Measurements from ENCODE around the gene PPP2R5E.

The PPP2R5E gene

GRCh38 chr14:63421919-63422318, 121.3 kb downstream of the PPP2R5E start:
- Mint-ChIP-seq H3K9me3 (no peaks in the 10 kb centered on the region), H3K27ac (no peak overlapping the region), H3K4me3 (no peak overlapping the region), H3K27me3 (ENCODE audit: low read depth) (no peaks in the 10 kb centered on the region), H3K36me3 (ENCODE audit: low read depth) (peaks cover 12% of the 10 kb centered on the region), H3K4me1 (ENCODE audit: low read depth) (peaks cover 2% of the 10 kb centered on the region)
- no peak for DNase-seq (ENCODE audit: low spot score)

GRCh38 chr14:63421226-63421625, 122.0 kb downstream of the PPP2R5E start:
- Mint-ChIP-seq H3K27ac (no peak overlapping the region), H3K4me3 (no peak overlapping the region), H3K4me1 (ENCODE audit: low read depth) (peaks cover 2% of the 10 kb centered on the region), H3K36me3 (ENCODE audit: low read depth) (peaks cover 12% of the 10 kb centered on the region), H3K27me3 (ENCODE audit: low read depth) (no peaks in the 10 kb centered on the region), H3K9me3 (no peaks in the 10 kb centered on the region)
- DNase-seq (ENCODE audit: low spot score) = no peak

DNA sequence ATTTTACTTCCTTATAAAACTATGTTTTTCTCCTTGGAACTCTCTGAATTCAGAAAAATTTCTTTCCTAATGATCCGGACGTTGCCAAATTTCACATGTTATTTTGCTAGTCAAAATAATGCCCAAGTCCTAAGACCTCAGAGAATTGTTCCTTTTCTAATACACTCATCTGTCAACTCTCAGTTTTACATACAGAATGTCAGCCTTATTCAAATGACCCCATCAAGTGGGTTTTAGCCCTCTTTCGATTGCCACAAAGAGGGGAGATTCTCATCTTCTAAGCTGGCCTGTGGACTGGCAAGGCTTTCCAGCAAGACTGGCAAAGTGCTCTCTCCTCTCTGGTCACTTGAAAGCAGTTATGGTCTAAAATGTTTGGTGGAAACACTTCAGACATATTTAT, 125.2 kb downstream of the PPP2R5E start:
- no peaks in the 10 kb centered on the region for H3K4me1 Mint-ChIP-seq (ENCODE audit: low read depth)
- no peak overlapping the region for H3K27ac Mint-ChIP-seq
- no peak for DNase-seq (ENCODE audit: low spot score)
- no peaks in the 10 kb centered on the region for H3K27me3 Mint-ChIP-seq (ENCODE audit: low read depth)
- no peak overlapping the region for H3K4me3 Mint-ChIP-seq
- peaks cover 14% of the 10 kb centered on the region for H3K36me3 Mint-ChIP-seq (ENCODE audit: low read depth)
- H3K9me3 Mint-ChIP-seq = no peaks in the 10 kb centered on the region

DNA sequence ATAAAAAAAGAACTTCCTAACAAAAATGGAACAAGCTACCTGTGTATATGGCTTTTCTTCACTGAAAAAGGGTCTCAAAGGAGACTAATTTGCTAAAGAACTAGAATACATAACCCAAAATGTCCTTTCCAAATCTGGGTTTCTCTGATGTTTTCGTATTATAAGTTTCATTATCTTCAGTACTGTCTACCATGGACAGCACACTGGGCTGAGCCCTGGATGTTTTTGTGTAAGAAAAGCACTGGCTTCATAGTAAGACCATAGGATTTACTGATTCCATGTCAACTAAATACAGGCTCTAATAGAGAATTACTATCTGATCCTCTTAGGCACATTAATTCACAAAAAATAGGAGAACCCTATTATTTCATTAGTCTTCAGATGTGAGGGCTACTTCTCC, 130.2 kb downstream of the PPP2R5E start:
- Mint-ChIP-seq H3K27me3 (ENCODE audit: low read depth) (no peaks in the 10 kb centered on the region), H3K9me3 (no peaks in the 10 kb centered on the region), H3K4me3 (no peak overlapping the region), H3K27ac (no peak overlapping the region), H3K36me3 (ENCODE audit: low read depth) (peaks cover 14% of the 10 kb centered on the region), H3K4me1 (ENCODE audit: low read depth) (no peaks in the 10 kb centered on the region)
- DNase-seq (ENCODE audit: low spot score) = no peak

- Mint-ChIP-seq H3K4me3 (no peak overlapping the region), H3K27me3 (ENCODE audit: low read depth) (no peaks in the 10 kb centered on the region), H3K9me3 (no peaks in the 10 kb centered on the region), H3K27ac (no peak overlapping the region), H3K4me1 (ENCODE audit: low read depth) (peaks cover 14% of the 10 kb centered on the region), H3K36me3 (ENCODE audit: low read depth) (peaks cover 19% of the 10 kb centered on the region)
- no peak for DNase-seq (ENCODE audit: low spot score)
These were observed 136.8 kb downstream of the PPP2R5E start for GRCh38 chr14:63406333-63406732.

- Mint-ChIP-seq H3K9me3 (no peaks in the 10 kb centered on the region), H3K27me3 (ENCODE audit: low read depth) (no peaks in the 10 kb centered on the region), H3K27ac (no peak overlapping the region), H3K36me3 (ENCODE audit: low read depth) (peaks cover 15% of the 10 kb centered on the region), H3K4me3 (no peak overlapping the region), H3K4me1 (ENCODE audit: low read depth) (peaks cover 15% of the 10 kb centered on the region)
- DNase-seq (ENCODE audit: low spot score) = no peak
These were observed 137.5 kb downstream of the PPP2R5E start for GRCh38 chr14:63405715-63406114.

GRCh38 chr14:63404906-63405305, 138.3 kb downstream of the PPP2R5E start:
- peaks cover 15% of the 10 kb centered on the region for H3K4me1 Mint-ChIP-seq (ENCODE audit: low read depth)
- no peak overlapping the region for H3K27ac Mint-ChIP-seq
- no peak for DNase-seq (ENCODE audit: low spot score)
- peaks cover 17% of the 10 kb centered on the region for H3K36me3 Mint-ChIP-seq (ENCODE audit: low read depth)
- H3K27me3 Mint-ChIP-seq (ENCODE audit: low read depth) = no peaks in the 10 kb centered on the region
- no peak overlapping the region for H3K4me3 Mint-ChIP-seq
- H3K9me3 Mint-ChIP-seq = no peaks in the 10 kb centered on the region

GRCh38 chr14:63401646-63402045, 141.5 kb downstream of the PPP2R5E start:
- Mint-ChIP-seq H3K27me3 (ENCODE audit: low read depth) (no peaks in the 10 kb centered on the region), H3K9me3 (no peaks in the 10 kb centered on the region), H3K36me3 (ENCODE audit: low read depth) (peaks cover 27% of the 10 kb centered on the region), H3K27ac (no peak overlapping the region), H3K4me3 (no peak overlapping the region), H3K4me1 (ENCODE audit: low read depth) (peaks cover 11% of the 10 kb centered on the region)
- no peak for DNase-seq (ENCODE audit: low spot score)

DNA sequence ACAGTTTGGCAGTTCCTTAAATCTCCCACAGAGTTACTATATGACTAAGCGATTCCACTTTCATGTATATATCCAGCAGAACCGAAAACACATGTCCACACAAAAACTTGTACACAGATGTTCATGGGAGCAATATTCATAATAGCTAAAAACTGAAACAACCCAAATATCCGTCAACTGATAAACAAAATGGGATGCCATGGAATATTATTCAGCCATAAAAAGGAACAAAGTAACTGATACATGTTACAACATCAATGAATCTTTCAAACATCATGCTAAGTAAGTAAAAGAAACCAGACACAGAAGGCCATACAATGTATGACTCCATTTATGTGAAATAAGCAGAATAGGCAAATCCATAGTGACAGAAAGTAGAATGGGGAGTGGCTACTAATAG, 144.2 kb downstream of the PPP2R5E start:
- Mint-ChIP-seq H3K27me3 (ENCODE audit: low read depth) (no peaks in the 10 kb centered on the region), H3K4me3 (no peak overlapping the region), H3K27ac (no peak overlapping the region), H3K9me3 (no peaks in the 10 kb centered on the region), H3K4me1 (ENCODE audit: low read depth) (peaks cover 11% of the 10 kb centered on the region), H3K36me3 (ENCODE audit: low read depth) (peaks cover 27% of the 10 kb centered on the region)
- no peak for DNase-seq (ENCODE audit: low spot score)

- peaks cover 34% of the 10 kb centered on the region for H3K36me3 Mint-ChIP-seq (ENCODE audit: low read depth)
- H3K9me3 Mint-ChIP-seq = no peaks in the 10 kb centered on the region
- DNase-seq (ENCODE audit: low spot score) = no peak
- peak overlapping the region; percentile 18 for H3K27ac Mint-ChIP-seq
- no peak overlapping the region for H3K4me3 Mint-ChIP-seq
- H3K27me3 Mint-ChIP-seq (ENCODE audit: low read depth) = no peaks in the 10 kb centered on the region
- H3K4me1 Mint-ChIP-seq (ENCODE audit: low read depth) = peaks cover 3% of the 10 kb centered on the region
These were observed 148.3 kb downstream of the PPP2R5E start for GRCh38 chr14:63394841-63395240.

DNA sequence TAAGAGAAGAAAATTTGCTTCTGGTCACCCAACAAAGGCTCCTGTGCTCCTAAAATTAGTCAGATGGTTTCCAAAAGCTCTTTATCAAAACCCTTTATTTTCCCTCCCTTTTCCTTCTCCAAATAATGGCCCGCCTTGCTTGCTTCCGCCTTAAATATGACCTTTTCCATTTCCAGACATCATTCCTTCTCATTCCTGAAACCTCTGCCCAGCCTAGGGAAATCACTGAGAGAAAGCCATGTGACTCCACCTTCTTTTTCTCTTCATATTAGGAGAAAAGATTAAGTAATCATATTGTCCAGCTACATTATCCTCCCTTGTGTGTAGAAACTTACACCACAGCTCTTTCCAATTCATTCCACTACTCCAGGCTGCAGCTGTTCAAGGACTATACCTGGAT, 148.7 kb downstream of the PPP2R5E start:
- Mint-ChIP-seq H3K4me3 (no peak overlapping the region), H3K27me3 (ENCODE audit: low read depth) (no peaks in the 10 kb centered on the region), H3K27ac (no peak overlapping the region), H3K4me1 (ENCODE audit: low read depth) (peaks cover 3% of the 10 kb centered on the region), H3K36me3 (ENCODE audit: low read depth) (peaks cover 30% of the 10 kb centered on the region), H3K9me3 (no peaks in the 10 kb centered on the region)
- no peak for DNase-seq (ENCODE audit: low spot score)

DNA sequence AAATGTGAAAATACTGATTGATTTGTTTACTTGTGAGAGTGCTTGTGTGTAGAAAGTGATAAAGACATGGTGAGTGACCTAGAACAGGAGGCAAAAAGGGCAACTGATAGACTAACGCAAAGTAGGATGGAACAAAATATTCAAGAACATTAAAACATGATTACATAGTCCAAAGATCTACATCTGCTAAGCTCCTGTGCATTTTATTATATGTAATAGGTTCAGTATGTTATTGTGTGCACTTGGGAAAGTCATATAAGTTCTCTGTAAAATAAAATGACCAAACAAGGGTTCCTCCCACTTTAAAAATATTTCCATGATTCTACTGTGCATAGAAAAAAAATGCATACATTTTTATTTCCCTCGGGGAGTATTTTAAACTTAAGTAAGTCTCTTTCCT, 150.2 kb downstream of the PPP2R5E start:
- Mint-ChIP-seq H3K27me3 (ENCODE audit: low read depth) (no peaks in the 10 kb centered on the region), H3K4me1 (ENCODE audit: low read depth) (peaks cover 3% of the 10 kb centered on the region), H3K27ac (no peak overlapping the region), H3K9me3 (no peaks in the 10 kb centered on the region), H3K4me3 (no peak overlapping the region), H3K36me3 (ENCODE audit: low read depth) (peaks cover 23% of the 10 kb centered on the region)
- no peak for DNase-seq (ENCODE audit: low spot score)

GRCh38 chr14:63392236-63392635, 150.9 kb downstream of the PPP2R5E start:
- H3K27me3 Mint-ChIP-seq (ENCODE audit: low read depth) = no peaks in the 10 kb centered on the region
- H3K36me3 Mint-ChIP-seq (ENCODE audit: low read depth) = peaks cover 26% of the 10 kb centered on the region

DNA sequence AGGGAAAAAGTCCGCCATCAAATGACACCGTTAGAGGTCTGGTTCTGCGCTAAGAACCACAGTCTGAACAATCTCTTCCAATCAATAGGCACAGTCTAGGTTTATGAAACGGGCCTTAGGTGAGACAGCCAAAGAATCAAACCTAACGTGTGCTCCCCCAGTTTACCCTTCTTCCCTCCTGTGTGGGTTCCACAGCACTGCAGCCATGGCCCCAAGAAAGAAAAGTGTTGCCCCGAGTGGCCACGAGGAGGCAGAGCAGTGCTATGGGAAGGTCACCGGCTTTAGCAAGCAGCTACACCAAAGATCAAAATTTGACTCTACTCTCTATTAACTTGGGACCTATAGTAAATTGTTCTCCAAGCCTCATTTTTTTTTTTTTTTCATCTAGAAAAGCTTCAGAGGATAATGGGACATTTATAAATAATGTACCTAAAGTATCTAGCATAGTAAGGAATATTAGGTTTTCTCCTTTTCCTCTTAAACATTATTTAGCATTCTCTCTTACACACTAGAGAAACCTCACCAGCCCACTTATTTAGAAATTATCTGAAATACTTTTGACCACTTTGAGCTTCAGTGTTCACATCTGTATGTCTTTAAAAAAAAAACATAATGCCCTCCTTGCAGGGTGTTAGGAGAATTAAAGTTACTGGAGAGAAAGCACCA, 154.3 kb downstream of the PPP2R5E start:
- Mint-ChIP-seq H3K4me3 (no peak overlapping the region), H3K9me3 (no peaks in the 10 kb centered on the region), H3K36me3 (ENCODE audit: low read depth) (peaks cover 31% of the 10 kb centered on the region), H3K27ac (no peak overlapping the region), H3K4me1 (ENCODE audit: low read depth) (peaks cover 9% of the 10 kb centered on the region), H3K27me3 (ENCODE audit: low read depth) (no peaks in the 10 kb centered on the region)
- peak; percentile 32 for DNase-seq (ENCODE audit: low spot score)

More at GRCh38 chr14:63392236-63392635, 150.9 kb downstream of the PPP2R5E start:
- H3K4me3 Mint-ChIP-seq = no peak overlapping the region
- H3K4me1 Mint-ChIP-seq (ENCODE audit: low read depth) = peaks cover 3% of the 10 kb centered on the region
- H3K27ac Mint-ChIP-seq = no peak overlapping the region
- no peaks in the 10 kb centered on the region for H3K9me3 Mint-ChIP-seq
- no peak for DNase-seq (ENCODE audit: low spot score)

GRCh38 chr14:63387711-63388110, 155.5 kb downstream of the PPP2R5E start:
- Mint-ChIP-seq H3K27me3 (ENCODE audit: low read depth) (no peaks in the 10 kb centered on the region), H3K4me3 (no peak overlapping the region), H3K4me1 (ENCODE audit: low read depth) (peaks cover 16% of the 10 kb centered on the region), H3K36me3 (ENCODE audit: low read depth) (peaks cover 34% of the 10 kb centered on the region), H3K27ac (no peak overlapping the region), H3K9me3 (no peaks in the 10 kb centered on the region)
- no peak for DNase-seq (ENCODE audit: low spot score)
